ENCODE measurements around the gene IFNL4. TPM values are rescaled to one million over a fixed set of nuclear protein-coding genes. Genes with fewer than 3 reads are reported as not detected.
"Not testable (repeated sequence)": the region's sequence is repeated elsewhere in the genome, so short reads cannot be mapped to it uniquely, and the experiment has no call there.

IFNL4 gene
- polyA plus RNA-seq, 2 of the 4 experiments (the other 2 are of a cell fraction) = not detected

- CTCF ChIA-PET = interaction anchor here (0.8 to 2.2 kb wide), 8 partner anchors 9 to 822 kb away, joined by 3 to 9 read pairs (median 4); partner anchors contain the start of gene FAM98C
These were observed 23.7 kb downstream of the IFNL4 start for GRCh38 chr19:39224910-39225309.

GRCh38 chr19:39223703-39224279, 24.9 kb downstream of the IFNL4 start:
- CTCF ChIA-PET = interaction anchor here (0.9 to 1.5 kb wide), 2 partner anchors 32 to 122 kb away, joined by 4 to 5 read pairs; no protein-coding TSS in a partner anchor

More at GRCh38 chr19:39224910-39225309, 23.7 kb downstream of the IFNL4 start:
- Histone ChIP-seq H3K27ac (no peak overlapping the region), H3K4me2 (no peak overlapping the region), H3K4me3 (no peak overlapping the region), H3K9me3 (no peaks in the 10 kb centered on the region), H3K4me1 (no peaks in the 10 kb centered on the region)
- peak in 1 of 2 experiments; percentile 49 for DNase-seq (ENCODE audit: low read depth in 1 of 2, low spot score in 1 of 2)
- TF ChIP-seq FOSL2 (IDR thresholded peaks at IDR 0.05) (no peak), FOSL2 (CRISPR knock-in tag; IDR thresholded peaks at IDR 0.05) (peak; percentile 44), RAD21 (conservative IDR thresholded peaks at IDR 0.05 in 1 of 2, IDR thresholded peaks at IDR 0.05 in 1 of 2) (0 out of 5 replicates have a peak, but pooled peaks of 1 of the 2 experiments have one; percentile 8), USF2 (IDR thresholded peaks at IDR 0.05) (no peak), RNF2 (IDR thresholded peaks at IDR 0.05; ENCODE audit: borderline replicate concordance, low read depth) (no peak)
- POLR2A ChIA-PET = no interaction called here
- peak in 1 of 2 experiments; percentile 14; a peak in 1 of 6 replicates for ATAC-seq
- no peak for FAIRE-seq
- WGBS (ENCODE audit: missing lambda C conversion rate) = 19% methylated on average over 3 of the region's 3 CpGs

GRCh38 chr19:39219108-39219507, 29.5 kb downstream of the IFNL4 start:
- H3K4me2 ChIP-seq; H3K27ac ChIP-seq; ATAC-seq; POLR2A ChIA-PET; H3K4me3 ChIP-seq; H3K4me1 ChIP-seq; DNase-seq (ENCODE audit: low read depth in 1 of 2, low spot score in 1 of 2): not testable (repeated sequence)
- peak; percentile 13 for FAIRE-seq
- CTCF ChIA-PET = interaction anchor here (0.8 to 8.0 kb wide), 4 partner anchors 18 to 167 kb away, joined by 3 to 78 read pairs (median 6); no protein-coding TSS in a partner anchor
- peak; percentile 19 to 46; a peak in 2 of 5 replicates for TF ChIP-seq RAD21 (conservative IDR thresholded peaks at IDR 0.05 in 1 of 2, IDR thresholded peaks at IDR 0.05 in 1 of 2)
- peaks cover 21% of the 10 kb centered on the region for H3K9me3 ChIP-seq
- 8% methylated on average over 10 of the region's 10 CpGs for WGBS (ENCODE audit: missing lambda C conversion rate)

More at GRCh38 chr19:39223703-39224279, 24.9 kb downstream of the IFNL4 start:
- 14% methylated on average over 4 of the region's 4 CpGs for WGBS (ENCODE audit: missing lambda C conversion rate)
- POLR2A ChIA-PET = no interaction called here
- Histone ChIP-seq H3K4me2 (no peak overlapping the region), H3K4me1 (no peaks in the 10 kb centered on the region), H3K9me3 (no peaks in the 10 kb centered on the region; the same call in 2 of the 3 replicates), H3K27ac (no peak overlapping the region), H3K4me3 (no peak overlapping the region)
- TF ChIP-seq FOXS1 (CRISPR knock-in tag; IDR thresholded peaks at IDR 0.05) (0 out of 2 replicates have a peak, but pooled peaks have one; percentile 45), RNF2 (IDR thresholded peaks at IDR 0.05; ENCODE audit: borderline replicate concordance, low read depth) (peak; percentile 19; the same call in 1 of the 2 replicates), REST (IDR thresholded peaks at IDR 0.05) (peak; percentile 97), RFX5 (IDR thresholded peaks at IDR 0.05) (peak; percentile 86; the same call in 1 of the 2 replicates), GATA3 (IDR thresholded peaks at IDR 0.05; ENCODE audit: borderline replicate concordance) (no peak), EHMT2 (IDR thresholded peaks at IDR 0.05; ENCODE audit: low read depth) (peak; percentile 96)
- peak; percentile 79 for FAIRE-seq
- DNase-seq (ENCODE audit: low read depth in 1 of 2, low spot score in 1 of 2) = peak in 1 of 2 experiments; percentile 74
- ATAC-seq = peak; percentile 72 to 84; a peak in 5 of 6 replicates
